HuH-7 (cell line): Measurements from ENCODE around the gene NCBP1.

ENCODE experiments used
- DNase-seq: peaks from one replicate; pipeline ENCODE4 v3.0.0; 2011; ENCODE audit warnings: low spot score

NCBP1 gene

DNA sequence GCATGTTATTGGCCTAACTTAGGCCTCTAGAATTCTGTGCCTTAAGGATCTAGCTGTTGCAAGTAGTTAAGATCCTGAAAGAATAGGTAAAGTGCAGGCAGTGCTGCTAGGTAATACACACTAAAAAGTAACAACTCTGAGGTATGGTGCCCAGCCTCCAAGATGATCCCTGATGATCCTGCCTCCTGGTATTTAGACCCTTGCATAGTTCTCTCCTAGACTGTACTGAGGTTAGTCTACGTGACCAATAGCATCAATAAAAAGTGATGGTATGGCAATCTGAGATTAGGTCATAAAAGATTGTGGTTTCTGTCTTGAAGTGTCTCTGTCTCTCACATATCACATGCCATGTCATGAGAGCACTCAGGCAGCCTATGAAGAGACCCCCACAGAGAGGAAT is 9.7 kb upstream of the NCBP1 start:
- DNase-seq, result no peak

DNA sequence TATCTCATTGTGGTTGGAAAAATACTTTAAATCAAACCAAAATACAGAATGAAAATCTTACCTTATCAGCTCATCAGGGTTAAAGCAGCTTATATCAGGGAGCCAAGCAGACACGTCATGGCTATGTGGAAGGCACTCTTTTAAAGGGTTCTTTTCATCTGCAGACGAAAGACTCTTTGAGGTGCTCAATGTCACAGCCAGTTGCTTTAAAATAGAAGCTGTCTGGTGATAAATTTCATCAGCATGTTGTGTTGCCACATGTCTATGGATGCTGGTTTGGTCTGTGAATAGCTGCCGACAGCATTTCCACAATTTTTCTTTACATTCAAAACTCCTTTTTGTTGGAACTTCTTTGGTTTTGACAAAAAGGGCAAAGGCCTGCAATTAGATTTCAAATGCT is 8.0 kb upstream of the NCBP1 start:
- no peak for DNase-seq

DNA sequence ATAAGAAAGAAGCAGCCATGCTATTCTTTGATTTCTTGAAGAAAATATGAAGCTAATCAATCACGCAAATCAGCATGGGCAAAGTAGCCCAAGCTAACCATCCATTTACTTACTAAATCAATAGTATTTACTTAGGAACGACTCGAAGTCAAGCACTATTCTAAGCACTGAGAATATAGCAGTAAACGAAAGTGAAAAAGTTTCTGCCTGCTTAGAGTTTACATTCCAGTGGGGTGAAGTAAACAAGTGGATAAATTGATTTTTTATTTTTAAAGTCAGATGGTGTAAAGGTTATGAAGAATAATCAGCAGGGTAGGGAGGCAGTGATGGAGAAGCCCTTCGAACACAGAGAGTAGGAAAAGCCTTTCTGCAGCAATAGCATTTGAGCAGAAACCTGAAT is 6.0 kb upstream of the NCBP1 start:
- DNase-seq, result no peak

DNA sequence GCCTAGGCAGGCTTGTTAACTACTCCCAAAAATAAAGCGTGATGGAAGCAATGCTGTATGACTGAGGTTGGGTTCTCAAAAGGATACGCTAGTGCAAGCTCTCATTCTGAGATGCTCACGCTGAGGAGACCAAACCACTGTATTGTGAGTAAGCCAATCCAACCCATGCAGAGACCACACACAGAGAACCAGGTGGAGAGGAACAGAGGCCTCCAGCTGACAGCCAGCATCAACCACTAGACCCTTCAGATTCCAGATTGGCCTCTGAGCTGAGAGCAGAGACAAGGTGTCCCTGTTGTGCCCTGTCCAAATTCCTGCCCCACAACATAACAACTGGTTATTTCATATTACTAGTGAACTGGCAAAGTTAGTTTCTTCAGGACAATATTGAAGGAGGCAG is 5.0 kb upstream of the NCBP1 start:
- no peak for DNase-seq

DNA sequence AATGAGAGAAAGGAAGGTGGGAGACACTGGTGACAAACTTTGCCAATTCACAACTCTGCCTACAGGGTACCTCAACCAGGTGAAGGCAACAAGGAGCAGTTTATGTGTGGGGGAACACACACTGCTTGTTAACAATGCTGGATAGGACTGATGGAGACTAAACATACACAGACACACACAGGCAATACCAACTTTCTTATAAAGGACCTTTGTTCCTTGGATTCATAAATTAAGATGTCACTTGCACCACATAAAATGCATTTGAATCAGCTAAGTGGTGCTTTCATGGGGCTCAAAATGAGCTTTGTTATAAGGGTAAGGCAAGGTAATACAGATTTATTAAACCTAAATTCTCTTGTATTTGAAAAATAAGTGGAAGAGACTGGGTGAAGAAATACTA is 4.5 kb upstream of the NCBP1 start:
- DNase-seq, result no peak

DNA sequence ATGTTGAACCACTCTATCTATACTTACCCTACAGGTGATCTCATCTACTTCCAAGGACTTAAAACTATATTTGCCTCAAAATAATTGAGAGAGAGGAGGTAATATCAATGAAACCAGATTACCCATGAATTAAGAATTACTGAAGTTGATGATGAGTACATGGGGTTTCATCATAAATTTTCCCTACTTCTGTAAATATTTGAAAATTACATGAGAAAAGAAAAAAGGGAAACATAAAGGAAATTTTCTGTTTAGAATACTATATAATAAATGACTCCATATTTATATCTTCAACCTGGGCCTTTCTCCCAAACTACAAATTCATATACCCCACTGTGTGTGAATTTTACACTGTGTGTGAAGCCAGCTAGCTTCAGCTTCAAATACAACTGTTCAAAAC is 3.0 kb upstream of the NCBP1 start:
- DNase-seq, result no peak

DNA sequence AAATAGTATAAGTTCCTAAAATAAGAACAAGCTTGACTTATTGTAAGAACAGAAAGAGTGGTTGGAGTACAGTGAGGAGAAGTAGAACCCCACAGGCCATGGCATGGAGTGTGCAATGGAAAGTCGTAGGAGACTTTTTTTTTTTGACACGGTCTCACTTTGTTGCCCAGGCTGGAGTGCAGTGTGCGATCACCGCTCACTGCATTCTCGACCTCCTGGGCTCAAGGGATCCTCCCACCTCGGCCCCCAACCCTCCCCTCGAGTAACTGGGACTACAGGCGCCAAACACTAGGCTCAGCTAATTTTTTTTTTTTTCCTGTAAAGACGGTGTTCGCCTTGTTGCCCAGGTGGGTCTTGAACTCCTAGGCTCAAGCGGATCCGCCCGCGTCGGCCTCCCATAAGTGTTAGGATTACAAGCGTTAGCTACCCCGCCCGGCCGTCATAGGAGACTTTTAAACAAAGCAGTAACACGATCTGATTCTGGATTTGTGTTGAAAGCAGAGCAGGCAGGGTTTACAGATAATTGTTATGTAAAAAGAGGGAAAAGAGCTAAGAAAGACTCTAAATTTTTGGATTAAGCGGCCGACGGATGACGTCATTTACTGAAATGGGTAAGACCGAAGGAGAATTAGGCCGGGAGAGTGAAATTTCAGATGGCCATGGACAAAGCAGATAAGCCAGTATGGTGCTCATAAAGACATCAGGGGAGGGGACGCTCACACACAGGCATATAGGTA is 1.2 kb upstream of the NCBP1 start:
- peak; percentile 23 for DNase-seq

DNA sequence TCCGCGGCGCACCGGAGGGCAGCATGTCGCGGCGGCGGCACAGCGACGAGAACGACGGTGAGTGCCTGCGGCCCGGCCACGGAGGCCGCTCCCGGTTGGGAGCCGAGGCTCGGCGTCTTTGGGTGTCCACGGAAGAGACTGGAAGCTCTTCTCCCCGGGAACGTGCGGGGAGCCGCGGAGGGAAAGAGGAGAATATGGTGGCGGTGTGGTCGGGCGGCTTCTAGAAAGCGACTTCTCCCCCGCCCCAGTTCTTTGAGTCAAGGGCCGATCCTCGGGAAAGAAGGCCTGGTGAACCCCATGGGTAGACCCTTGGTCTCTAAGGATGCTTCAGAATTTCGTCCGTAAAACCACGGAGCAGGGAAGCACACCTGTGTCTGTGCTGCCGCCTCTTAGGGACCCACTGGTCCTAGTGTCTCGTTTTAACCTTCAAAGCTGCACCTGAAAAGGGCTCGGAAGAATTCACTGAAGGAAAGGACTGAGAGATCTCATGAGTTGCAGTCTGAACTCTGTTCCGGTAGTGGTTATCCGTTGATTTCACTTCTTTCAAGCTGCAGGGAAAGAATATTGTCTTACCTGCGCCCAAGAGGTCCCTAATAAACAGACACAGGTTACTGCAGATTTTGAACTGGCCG is 354 bp downstream of the NCBP1 start:
- DNase-seq, result no peak

DNA sequence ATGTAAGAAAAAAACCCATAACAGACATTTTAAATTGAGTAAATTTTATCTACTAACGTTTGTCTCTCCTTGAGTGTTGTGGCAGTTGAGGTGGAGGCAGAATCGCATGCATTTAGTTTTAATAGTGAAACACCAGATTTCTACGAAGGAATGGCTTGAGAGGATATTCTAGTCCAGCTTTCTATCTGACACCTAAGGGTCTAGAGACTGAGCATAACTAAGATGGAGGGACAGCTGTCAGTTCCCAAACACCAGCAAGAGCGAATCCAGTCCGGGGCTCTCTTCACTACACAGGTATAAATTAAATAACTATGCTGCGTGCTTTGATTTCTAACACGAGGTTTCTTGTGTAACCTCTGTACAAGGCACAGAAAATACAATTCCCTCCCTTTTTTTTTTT is 1.4 kb downstream of the NCBP1 start:
- DNase-seq, result no peak

DNA sequence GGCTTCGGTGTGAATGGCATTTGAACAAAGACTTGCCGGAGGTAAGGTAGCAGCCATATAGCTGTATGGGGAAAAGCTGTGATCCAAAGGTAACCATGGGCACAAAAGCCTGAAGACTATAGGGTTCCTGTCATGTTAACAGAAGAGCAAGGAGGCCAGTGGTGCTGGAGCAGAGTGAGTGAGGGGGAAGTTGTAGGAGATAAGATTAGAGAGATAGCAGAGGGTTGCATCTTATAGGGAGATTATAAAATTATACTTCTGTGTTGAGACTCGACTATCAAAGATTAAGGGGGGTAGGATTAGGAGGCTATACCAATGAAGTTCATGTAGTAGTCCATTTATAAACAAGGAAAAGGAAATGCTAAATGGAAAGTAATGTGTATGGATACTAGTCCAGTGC is 3.3 kb downstream of the NCBP1 start:
- DNase-seq, result no peak

DNA sequence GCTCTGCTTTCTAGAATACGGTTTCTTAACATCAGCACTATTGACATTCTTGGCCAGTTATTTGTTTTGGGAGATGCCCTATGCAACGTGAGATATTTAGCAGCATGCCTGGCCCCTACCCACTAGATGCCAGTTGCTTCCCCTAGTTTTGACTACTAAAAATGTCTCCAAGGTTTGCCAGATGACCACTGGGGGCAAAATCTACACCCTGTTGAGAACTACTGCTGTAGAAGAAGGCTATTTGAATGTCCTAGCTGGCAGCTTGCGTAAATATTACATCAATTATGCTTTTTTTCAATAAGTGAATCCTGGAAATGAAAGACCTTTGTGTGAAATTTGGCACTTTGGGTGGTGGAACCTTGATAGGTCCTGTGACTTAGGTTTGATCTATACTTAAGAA is 5.0 kb downstream of the NCBP1 start:
- DNase-seq, result no peak

DNA sequence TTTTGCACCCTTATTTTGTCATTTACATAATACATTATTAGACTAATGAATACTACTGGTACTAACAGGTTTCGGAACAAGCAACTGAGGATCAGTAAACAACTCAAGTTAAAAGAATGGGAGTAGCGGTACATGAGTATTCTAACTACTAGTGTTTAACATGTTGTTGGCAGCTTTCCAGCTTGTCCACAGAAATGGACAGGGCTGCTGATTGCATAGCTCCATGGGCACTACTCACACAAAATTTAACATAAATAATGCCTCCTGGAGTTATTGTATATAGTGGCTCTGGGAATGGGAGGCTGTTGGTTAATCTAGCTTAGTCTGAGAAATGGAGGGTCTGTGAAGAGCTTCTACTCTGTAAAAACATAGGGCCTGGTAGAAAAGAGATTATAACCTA is 6.7 kb downstream of the NCBP1 start:
- DNase-seq, result no peak

DNA sequence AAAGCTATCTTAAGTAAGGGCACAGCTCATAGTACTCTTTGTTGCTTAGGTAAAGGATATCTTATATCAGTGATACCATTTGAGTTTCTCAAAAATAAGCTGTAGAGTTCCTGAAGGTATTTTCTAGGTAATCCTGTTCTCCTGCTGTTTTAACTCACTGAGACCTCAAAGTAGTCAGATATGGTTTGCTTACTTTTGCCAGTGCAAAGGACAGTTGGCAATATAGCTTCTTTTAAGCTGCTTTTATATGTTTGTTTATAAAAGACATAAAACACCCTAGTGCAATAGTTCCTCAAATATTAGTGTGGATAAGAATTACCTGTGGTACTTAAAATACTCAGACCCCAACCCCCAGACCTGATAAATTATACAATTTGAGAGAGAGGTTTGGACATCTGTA is 12.1 kb downstream of the NCBP1 start:
- no peak for DNase-seq

DNA sequence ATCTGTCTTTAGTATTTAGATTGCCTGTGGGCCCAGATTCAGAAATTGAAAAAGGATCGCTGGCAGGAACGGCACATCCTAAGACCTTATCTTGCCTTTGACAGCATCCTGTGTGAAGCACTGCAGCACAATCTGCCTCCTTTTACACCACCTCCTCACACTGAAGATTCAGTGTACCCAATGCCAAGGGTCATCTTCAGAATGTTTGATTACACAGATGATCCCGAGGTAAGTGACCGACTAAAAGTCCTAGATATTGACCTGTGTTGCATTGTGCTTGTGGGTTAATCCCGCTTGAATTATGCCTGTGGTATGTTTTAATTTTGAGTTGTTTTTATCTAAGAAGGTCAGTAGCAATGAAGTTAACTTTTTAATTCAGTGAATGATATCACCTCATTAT is 14.4 kb downstream of the NCBP1 start:
- DNase-seq, result no peak

DNA sequence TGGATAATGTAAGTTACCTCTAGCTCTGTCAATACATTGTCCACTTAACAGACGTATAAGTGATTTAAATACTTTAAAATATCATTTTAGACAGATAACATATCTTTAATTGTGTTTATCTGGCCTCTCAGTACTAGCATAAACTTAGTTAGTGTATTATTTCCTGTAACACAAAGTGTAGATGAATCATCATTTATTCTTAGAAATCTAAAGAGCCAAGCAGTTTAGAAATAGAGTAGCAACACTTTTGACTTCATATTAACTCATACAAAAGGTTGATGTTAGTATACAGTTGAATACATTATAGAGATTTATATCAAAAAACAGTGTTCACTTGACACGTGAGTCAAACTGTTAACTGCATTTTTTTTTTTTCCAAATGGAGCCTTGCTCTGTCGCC is 18.0 kb downstream of the NCBP1 start:
- DNase-seq, result no peak

DNA sequence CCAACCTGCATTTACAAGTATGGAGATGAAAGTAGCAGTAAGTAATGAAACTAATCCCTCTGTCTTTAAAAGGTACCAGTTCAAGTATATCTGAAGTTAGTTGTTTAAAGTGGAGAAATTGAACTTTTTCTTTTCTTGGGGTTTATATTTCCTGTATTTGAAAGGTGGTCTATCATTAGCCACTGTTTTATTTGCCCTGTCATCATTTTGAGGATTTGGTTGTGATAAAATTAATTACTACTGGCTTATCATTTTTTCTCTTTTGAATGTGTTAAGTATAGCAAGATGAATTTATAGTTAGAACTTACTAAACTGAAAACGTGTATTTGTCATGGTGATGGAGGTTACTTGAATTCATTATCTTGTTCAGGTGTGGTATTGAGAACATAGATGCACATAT is 25.1 kb downstream of the NCBP1 start:
- DNase-seq, result no peak

DNA sequence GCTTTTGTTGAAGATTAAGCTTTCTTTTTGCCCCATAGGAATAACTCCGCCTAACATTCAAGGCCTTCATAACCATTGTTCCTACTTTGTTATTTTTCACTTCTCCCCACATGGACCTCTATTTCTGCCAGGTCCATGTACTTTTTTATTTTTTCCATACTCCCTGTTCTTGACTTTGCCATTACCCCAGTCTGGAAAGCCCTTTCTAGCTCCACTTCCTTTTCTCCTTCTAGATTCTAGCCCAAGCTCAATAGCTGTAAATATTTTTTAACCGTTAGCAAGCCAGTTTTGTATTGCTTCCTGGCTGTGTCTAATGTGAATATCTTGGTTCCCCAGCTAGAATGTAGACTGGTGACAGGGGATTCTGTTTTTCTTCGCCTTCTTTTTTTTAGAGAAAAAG is 26.1 kb downstream of the NCBP1 start:
- DNase-seq, result no peak

DNA sequence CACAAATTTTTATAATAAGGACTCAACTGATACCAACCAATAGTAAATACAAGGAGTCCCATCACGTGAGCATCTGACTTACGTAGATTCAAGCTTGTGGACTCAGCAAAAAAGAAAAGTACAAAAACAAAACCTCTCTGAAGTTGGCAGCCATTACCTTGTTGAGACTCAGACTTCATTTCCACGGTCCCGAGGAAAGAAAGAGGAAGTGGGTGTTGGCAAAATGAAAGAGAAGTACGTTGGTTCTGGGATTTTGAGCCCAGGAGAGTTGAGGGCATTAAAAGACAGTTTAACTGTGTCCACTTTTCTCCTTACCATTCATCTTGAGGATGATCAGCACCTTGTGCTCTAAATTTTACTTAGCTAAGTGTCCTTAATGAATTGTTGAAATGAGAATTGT is 26.7 kb downstream of the NCBP1 start:
- DNase-seq, result no peak

DNA sequence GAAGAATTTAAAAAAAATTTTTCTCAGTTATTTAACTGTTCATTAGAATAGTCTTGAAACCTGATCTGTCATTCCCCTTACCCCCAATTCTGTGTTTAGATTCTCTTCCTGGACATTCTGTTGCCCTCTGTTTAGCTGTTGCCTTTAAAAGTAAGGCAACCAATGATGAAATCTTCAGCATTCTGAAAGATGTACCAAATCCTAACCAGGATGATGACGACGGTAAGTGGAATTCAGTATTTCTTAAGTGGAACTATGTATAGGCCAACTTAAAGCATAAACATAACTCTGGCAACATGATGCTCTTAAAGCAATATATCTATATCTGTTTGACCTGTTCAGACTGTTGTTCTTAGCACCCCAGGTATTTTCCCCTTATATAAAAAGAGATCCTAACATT is 27.2 kb downstream of the NCBP1 start:
- DNase-seq, result no peak

DNA sequence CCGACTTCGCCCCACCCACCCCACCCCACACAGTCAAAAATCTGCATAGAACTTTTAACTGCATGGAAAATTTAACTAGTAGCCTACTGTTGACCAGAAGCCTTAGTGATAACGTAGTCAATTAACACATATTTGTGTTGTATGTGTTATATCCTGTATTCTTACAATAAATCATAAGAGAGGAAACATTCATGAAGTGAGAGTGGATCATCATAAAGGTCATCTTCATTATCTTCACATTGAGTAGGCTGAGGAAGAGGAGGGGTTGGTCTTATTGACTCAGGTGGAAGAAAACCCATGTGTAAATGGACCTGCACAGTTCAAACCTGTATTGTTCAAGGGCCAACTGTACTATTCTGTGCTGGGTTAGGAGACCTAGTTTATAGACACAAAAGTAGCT is 32.1 kb downstream of the NCBP1 start:
- no peak for DNase-seq

DNA sequence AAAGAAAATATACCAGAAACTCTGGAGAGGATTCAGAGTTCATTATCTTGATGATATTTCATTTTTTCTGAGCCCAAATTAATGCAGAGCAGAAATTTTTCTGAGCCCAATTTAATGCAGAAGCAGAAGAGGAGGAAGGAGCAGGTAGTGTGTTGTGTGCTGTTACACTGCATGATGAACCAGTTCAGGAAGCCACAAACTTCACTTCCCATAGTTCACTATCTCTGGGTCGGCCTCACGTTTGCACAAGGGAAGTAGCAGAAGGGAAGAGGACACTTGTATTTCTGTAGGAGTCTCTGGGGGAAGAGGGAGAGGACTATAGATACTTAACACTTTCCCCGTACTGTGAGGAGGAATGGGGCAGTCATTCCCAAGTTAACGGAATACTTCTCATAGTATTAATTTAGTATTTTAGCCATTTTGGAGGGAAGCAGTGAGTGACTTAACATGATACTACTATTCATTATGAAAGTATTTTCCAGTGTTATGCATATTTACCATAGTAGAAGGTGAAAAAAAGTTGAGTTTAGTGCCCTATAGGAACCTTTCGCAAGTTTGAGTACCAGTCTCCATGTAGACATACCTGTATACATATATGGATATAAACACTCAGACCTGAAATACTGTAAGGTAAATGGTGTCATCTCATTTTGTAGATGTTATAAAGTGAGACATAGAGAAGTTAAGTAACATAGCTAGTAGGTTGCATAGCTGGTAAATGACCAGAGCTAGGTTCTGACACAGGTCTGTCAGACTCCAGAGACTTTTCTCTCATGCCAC is 33.5 kb downstream of the NCBP1 start:
- DNase-seq, result no peak

DNA sequence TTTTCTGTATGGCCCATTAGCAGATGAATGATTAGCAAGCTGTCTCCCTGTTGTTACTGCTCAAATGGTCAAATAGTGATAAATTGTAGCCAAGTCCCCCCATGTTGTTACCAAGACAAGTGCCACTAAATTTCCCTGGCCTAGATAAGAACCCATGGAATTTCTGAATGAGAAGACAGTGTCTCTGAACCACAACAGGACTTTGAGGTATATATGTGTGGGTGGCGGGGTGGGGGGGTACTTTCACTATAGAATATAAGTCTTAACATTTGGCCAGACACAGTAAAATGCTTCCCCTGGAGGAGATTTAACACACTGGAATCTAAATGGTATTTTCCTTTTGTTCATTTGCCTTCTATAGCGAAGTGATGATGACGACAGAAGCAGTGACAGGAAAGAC is 34.9 kb downstream of the NCBP1 start:
- no peak for DNase-seq

DNA sequence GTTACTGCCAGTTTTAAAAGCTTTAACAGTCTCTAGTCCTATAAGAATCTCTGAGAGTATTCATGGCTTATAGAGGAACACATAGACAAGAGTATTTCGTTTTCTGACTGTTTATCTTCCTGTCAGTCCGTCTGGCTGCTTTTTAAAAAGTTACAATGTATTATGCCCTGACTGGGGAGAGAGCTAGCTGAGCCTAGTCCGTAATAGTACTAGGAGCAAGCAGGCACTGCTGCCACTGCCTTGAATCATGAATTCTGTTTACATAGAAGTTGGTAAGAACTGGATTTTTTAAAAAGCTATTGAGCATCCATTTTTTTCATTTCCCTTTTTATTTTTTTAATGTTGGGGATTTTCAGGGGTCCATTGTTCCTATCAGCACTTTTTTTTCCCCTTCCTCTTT is 37.0 kb downstream of the NCBP1 start:
- DNase-seq, result no peak

DNA sequence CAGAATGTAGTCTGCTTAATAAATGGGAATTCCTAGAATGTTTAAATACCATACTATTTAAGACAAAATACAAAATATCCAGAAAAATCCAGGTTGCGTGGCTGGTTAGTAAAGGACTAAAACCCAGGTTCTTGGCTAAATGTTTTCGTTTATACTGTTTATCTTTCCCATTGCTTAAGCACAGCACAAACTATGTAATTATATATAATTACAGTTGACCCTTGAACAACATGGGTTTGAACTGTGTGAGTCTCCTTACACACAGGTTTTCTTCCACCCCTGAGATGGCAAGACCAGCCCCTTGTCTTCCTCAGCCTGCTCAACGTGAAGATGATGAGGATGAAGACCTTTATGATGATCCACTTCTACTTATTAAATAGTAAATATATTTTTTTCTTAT is 38.8 kb downstream of the NCBP1 start:
- no peak for DNase-seq
